Measurements from ENCODE around the gene EHBP1.

Gene EHBP1

DNA sequence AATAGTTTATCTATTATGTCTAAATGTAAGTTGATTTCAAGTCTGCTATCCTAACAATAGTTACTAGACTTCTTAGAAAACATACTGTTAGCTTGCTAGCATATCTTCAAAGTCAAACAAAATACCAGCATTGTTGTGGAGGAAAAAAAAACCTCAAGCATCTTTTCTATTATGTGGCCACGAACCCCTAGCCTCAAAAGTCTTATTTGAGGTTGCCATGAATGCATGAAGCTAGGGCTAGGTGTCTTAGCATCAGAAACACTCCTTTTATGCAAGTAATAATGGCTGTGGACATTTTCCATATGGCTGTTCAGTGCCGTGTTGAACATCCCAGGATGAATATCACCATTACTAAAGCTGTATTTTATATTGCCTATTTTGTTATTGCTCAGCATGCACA, 258.5 kb downstream of the EHBP1 start:
- H3K4me2 ChIP-seq, result no peak overlapping the region
- TF ChIP-seq, protein P1, sequence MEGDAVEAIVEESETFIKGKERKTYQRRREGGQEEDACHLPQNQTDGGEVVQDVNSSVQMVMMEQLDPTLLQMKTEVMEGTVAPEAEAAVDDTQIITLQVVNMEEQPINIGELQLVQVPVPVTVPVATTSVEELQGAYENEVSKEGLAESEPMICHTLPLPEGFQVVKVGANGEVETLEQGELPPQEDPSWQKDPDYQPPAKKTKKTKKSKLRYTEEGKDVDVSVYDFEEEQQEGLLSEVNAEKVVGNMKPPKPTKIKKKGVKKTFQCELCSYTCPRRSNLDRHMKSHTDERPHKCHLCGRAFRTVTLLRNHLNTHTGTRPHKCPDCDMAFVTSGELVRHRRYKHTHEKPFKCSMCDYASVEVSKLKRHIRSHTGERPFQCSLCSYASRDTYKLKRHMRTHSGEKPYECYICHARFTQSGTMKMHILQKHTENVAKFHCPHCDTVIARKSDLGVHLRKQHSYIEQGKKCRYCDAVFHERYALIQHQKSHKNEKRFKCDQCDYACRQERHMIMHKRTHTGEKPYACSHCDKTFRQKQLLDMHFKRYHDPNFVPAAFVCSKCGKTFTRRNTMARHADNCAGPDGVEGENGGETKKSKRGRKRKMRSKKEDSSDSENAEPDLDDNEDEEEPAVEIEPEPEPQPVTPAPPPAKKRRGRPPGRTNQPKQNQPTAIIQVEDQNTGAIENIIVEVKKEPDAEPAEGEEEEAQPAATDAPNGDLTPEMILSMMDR (conservative IDR thresholded peaks at IDR 0.05; ENCODE audit: low read depth, low read length), result no peak
- no peaks in the 10 kb centered on the region for H3K27me3 ChIP-seq (ENCODE audit: insufficient read depth, low read depth)
- H4K20me1 ChIP-seq (ENCODE audit: insufficient read depth), result no peaks in the 10 kb centered on the region
- no peak overlapping the region for H3K4me3 ChIP-seq (IDR thresholded peaks at IDR 0.05; ENCODE audit: insufficient read depth, low read depth, low read length)
- H3K9ac ChIP-seq, result no peak overlapping the region
- H2AFZ ChIP-seq (ENCODE audit: low read depth), result no peak overlapping the region
- no peaks in the 10 kb centered on the region for H3K79me2 ChIP-seq (ENCODE audit: insufficient read depth, low read depth)
- H3K36me3 ChIP-seq (ENCODE audit: insufficient read depth), result no peaks in the 10 kb centered on the region
- H3K4me1 ChIP-seq (ENCODE audit: low read depth, poor library complexity, severe bottlenecking), result no peaks in the 10 kb centered on the region
- no peak overlapping the region for H3K27ac ChIP-seq

DNA sequence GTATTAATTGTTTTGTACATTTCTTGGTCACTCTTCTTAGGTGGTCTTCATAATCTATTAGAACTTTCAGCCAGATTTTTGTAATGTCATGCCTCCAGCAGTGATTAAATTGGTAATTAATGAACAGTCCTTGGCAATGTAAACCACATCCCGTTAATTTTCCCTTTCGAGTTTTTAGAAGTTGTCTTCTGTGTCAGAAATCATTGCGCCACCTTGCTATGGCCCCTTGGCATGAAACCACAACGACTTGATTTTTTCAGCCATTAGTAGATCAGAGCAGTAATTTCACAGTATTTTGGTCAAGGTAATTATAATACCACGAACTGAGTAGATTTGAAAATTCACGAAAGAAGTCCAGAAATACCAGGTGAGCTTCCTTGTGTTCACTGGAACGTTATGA, 259.2 kb downstream of the EHBP1 start:
- H3K4me3 ChIP-seq (IDR thresholded peaks at IDR 0.05; ENCODE audit: insufficient read depth, low read depth, low read length), result no peak overlapping the region
- no peaks in the 10 kb centered on the region for H3K27me3 ChIP-seq (ENCODE audit: insufficient read depth, low read depth)
- TF ChIP-seq, protein P1 (conservative IDR thresholded peaks at IDR 0.05; ENCODE audit: low read depth, low read length), result no peak
- no peak overlapping the region for H3K27ac ChIP-seq
- H4K20me1 ChIP-seq (ENCODE audit: insufficient read depth), result no peaks in the 10 kb centered on the region
- H3K36me3 ChIP-seq (ENCODE audit: insufficient read depth), result no peaks in the 10 kb centered on the region
- no peak overlapping the region for H2AFZ ChIP-seq (ENCODE audit: low read depth)
- no peaks in the 10 kb centered on the region for H3K79me2 ChIP-seq (ENCODE audit: insufficient read depth, low read depth)
- no peaks in the 10 kb centered on the region for H3K4me1 ChIP-seq (ENCODE audit: low read depth, poor library complexity, severe bottlenecking)
- H3K9ac ChIP-seq, result no peak overlapping the region
- H3K4me2 ChIP-seq, result no peak overlapping the region

DNA sequence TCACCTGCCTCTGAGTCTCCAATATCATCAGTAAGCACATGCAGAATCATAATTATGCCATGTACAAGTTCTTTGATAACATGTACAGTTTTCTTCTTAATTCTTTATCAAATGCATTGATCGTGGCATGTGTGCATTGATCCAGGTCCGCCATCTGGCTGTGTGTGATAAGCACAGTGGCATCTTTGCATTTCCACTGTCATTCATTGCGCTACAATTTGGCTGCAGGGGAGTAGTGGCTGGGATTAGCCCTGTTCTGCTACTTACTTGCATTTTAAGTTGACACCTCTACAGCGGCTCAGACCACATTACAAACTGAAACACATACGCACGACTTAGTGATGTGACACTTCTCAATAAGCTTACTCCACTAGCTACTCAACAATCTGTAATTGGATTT, 261.5 kb downstream of the EHBP1 start:
- no peak overlapping the region for H3K27ac ChIP-seq
- no peak overlapping the region for H2AFZ ChIP-seq (ENCODE audit: low read depth)
- H3K36me3 ChIP-seq (ENCODE audit: insufficient read depth), result no peaks in the 10 kb centered on the region
- no peak overlapping the region for H3K4me3 ChIP-seq (IDR thresholded peaks at IDR 0.05; ENCODE audit: insufficient read depth, low read depth, low read length)
- TF ChIP-seq, protein P1 (conservative IDR thresholded peaks at IDR 0.05; ENCODE audit: low read depth, low read length), result no peak
- H3K79me2 ChIP-seq (ENCODE audit: insufficient read depth, low read depth), result no peaks in the 10 kb centered on the region
- no peak overlapping the region for H3K9ac ChIP-seq
- no peaks in the 10 kb centered on the region for H3K4me1 ChIP-seq (ENCODE audit: low read depth, poor library complexity, severe bottlenecking)
- no peaks in the 10 kb centered on the region for H3K27me3 ChIP-seq (ENCODE audit: insufficient read depth, low read depth)
- no peak overlapping the region for H3K4me2 ChIP-seq
- H4K20me1 ChIP-seq (ENCODE audit: insufficient read depth), result no peaks in the 10 kb centered on the region

GRCh38 chr2:62968168-62968567, 262.7 kb downstream of the EHBP1 start:
- H3K36me3 ChIP-seq (ENCODE audit: insufficient read depth), result no peaks in the 10 kb centered on the region
- no peak overlapping the region for H3K27ac ChIP-seq
- no peak overlapping the region for H2AFZ ChIP-seq (ENCODE audit: low read depth)
- no peak overlapping the region for H3K4me2 ChIP-seq
- TF ChIP-seq, protein P1 (conservative IDR thresholded peaks at IDR 0.05; ENCODE audit: low read depth, low read length), result no peak
- H3K79me2 ChIP-seq (ENCODE audit: insufficient read depth, low read depth), result no peaks in the 10 kb centered on the region
- H3K4me1 ChIP-seq (ENCODE audit: low read depth, poor library complexity, severe bottlenecking), result no peaks in the 10 kb centered on the region
- no peaks in the 10 kb centered on the region for H4K20me1 ChIP-seq (ENCODE audit: insufficient read depth)
- H3K9ac ChIP-seq, result no peak overlapping the region
- no peaks in the 10 kb centered on the region for H3K27me3 ChIP-seq (ENCODE audit: insufficient read depth, low read depth)
- H3K4me3 ChIP-seq (IDR thresholded peaks at IDR 0.05; ENCODE audit: insufficient read depth, low read depth, low read length), result no peak overlapping the region

Measured in KMS-11 (cell line).